Erythroblast (primary cell): Measurements from ENCODE around the gene TRIM75.

Experiments used
- GATA1 ChIP-seq: IDR thresholded peaks from 2 replicates; pipeline ENCODE4 v1.6.1; 2011; ENCODE audit warnings: low read depth, mild to moderate bottlenecking, control low read depth, low read length, moderate library complexity
- POLR2A ChIP-seq: IDR thresholded peaks from 2 replicates; pipeline ENCODE4 v1.6.1; 2011; ENCODE audit warnings: mild to moderate bottlenecking, low read length

- TF ChIP-seq POLR2A (no peak), GATA1 (no peak)
Measured at GRCh38 chr4:165106518-165106917, 52.9 kb downstream of the TRIM75 start.
